HG03175 (cell line): Measurements from ENCODE around the gene CCNL1.
"Not testable (repeated sequence)": the region's sequence is repeated elsewhere in the genome, so short reads cannot be mapped to it uniquely, and the experiment has no call there.

Experiments
- ATAC-seq: cut with Tn5 transposase; IDR thresholded peaks from one replicate; pipeline ENCODE4 v1.9.1; 2021; ENCODE audit warnings: mild to moderate bottlenecking, moderate library complexity; ENCODE audit not compliant: unreplicated experiment

Gene CCNL1

GRCh38 chr3:157159762-157160657, at the start of gene CCNL1:
CCNL1 (minus strand) TSS chr3:157160147; CDS start chr3:157160094, 53 bp downstream.
- ATAC-seq = peak; percentile 83

- ATAC-seq = no peak
Measured at GRCh38 chr3:157204880-157205279, 44.9 kb upstream of the CCNL1 start.

DNA sequence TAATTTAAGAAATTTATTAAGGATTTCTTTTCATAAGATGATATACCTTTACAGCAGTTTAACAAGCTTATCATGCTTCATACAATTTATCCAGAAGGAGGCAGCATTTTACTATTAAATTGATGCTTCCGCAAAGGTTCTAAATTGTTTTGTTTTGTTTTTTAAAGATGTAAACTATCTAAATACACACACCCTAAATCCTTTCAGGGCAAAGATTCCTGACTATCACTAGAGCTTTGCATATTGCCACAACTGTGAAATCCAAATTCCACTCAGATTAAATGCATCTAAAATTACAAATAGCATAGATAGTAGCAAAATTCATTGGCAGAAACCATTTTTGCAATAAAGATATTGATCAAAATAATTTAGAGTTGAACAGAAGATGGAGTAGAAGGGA, 44.5 kb upstream of the CCNL1 start:
- no peak for ATAC-seq

GRCh38 chr3:157201648-157202278, 41.8 kb upstream of the CCNL1 start:
- ATAC-seq = peak; percentile 81

- ATAC-seq = no peak
Measured at GRCh38 chr3:157199841-157200240, 39.9 kb upstream of the CCNL1 start.

- ATAC-seq = no peak
Measured at GRCh38 chr3:157195965-157196364, 36.0 kb upstream of the CCNL1 start.

DNA sequence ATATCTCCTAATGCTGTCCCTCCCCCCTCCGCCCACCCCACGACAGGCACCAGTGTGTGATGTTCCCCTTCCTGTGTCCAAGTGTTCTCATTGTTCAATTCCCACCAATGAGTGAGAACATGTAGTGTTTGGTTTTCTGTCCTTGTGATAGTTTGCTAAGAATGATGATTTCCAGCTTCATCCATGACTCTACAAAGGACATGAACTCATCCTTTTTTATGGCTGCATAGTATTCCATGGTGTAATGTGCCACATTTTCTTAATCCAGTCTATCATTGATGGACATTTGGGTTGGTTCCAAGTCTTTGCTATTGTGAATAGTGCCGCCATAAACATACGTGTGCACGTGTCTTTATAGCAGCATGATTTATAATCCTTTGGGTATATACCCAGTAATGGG, 31.2 kb upstream of the CCNL1 start:
- ATAC-seq = not testable (repeated sequence)

GRCh38 chr3:157190380-157190872, 30.5 kb upstream of the CCNL1 start:
- ATAC-seq = no peak

DNA sequence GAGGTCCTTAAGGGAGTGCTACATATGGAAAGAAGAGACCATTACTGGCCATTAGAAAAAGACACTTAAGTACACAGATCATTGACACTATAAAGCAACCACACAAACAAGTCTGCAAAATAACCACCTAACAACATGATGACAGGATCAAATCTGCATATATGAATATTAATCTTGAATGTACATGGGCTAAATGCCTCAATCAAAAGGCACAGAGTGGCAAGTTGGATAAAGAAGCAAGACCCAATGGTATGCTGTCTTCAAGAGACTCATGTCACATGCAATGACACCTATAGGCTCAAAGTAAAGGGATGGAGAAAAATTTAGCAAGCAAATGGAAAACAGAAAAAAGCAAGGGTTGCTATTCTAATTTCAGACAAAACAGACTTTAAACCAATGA, 28.4 kb upstream of the CCNL1 start:
- ATAC-seq = no peak

GRCh38 chr3:157182879-157183278, 22.9 kb upstream of the CCNL1 start:
- no peak for ATAC-seq

DNA sequence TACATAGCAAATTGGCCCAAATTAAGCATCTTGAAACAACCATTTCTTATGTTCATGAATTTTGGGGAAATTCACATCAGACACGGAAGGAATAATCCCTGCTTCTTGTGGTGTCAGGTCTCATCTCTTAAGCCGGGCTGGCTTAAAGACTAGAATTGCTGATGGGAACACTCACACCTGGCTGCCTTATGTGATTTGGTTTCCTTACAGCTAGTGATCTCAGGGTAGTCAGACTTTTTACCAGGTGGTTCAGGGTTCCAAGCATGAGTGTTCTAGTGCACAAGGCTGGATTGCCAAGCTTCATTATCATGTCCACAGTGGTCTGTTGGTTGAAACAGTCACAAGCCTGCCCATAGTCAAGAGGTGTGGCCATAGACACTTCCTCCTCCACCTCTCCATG, 20.3 kb upstream of the CCNL1 start:
- no peak for ATAC-seq

DNA sequence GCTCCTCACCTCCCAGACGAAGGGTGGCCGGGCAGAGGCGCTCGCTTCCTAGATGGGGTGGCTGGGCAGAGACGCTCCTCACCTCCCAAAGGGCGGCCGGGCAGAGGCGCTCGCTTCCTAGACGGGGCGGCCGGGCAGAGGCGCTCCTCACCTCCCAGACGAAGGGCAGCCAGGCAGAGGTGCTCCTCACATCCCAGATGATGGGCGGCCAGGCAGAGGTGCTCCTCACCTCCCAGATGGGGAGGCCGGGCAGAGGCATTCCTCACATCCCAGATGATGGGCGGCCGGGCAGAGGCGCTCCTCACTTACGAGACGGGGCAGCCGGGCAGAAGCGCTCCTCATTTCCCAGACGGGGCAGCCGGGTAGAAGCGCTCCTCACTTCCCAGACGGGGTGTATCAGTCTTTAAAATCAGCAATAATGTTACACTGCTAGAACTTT, 19.4 kb upstream of the CCNL1 start:
- ATAC-seq = no peak

DNA sequence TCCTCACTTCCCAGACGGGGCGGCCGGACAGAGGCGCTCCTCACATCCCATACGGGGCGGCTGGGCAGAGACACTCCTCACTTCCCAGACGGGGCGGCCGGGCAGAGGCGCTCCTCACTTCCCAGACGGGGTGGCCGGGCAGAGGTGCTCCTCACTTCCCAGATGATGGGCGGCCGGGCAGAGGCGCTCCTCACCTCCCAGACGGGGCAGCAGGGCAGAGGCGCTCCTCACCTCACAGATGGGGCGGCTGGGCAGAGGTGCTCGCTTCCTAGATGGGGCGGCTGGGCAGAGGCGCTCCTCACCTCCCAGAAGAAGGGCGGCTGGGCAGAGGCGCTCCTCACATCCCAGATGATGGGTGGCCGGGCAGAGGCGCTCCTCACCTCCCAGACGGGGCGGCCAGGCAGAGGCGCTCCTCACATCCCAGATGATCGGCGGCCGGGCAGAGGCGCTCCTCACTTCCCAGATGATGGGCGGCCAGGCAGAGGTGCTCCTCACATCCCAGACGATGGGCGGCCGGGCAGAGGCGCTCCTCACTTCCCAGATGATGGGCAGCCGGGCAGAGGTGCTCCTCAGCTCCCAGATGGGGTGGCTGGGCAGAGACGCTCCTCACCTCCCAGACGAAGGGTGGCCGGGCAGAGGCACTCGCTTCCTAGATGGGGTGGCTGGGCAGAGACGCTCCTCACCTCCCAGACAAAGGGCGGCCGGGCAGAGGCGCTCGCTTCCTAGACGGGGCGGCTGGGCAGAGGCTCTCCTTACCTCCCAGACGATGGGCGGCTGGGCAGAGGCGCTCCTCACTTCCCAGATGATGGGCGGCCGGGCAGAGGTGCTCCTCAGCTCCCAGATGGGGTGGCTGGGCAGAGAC, 18.8 kb upstream of the CCNL1 start:
- not testable (repeated sequence) for ATAC-seq

GRCh38 chr3:157177801-157178453, 18.0 kb upstream of the CCNL1 start:
- not testable (repeated sequence) for ATAC-seq

GRCh38 chr3:157176934-157177333, 17.0 kb upstream of the CCNL1 start:
- no peak for ATAC-seq

GRCh38 chr3:157175691-157176507, 16.0 kb upstream of the CCNL1 start:
- ATAC-seq = no peak

DNA sequence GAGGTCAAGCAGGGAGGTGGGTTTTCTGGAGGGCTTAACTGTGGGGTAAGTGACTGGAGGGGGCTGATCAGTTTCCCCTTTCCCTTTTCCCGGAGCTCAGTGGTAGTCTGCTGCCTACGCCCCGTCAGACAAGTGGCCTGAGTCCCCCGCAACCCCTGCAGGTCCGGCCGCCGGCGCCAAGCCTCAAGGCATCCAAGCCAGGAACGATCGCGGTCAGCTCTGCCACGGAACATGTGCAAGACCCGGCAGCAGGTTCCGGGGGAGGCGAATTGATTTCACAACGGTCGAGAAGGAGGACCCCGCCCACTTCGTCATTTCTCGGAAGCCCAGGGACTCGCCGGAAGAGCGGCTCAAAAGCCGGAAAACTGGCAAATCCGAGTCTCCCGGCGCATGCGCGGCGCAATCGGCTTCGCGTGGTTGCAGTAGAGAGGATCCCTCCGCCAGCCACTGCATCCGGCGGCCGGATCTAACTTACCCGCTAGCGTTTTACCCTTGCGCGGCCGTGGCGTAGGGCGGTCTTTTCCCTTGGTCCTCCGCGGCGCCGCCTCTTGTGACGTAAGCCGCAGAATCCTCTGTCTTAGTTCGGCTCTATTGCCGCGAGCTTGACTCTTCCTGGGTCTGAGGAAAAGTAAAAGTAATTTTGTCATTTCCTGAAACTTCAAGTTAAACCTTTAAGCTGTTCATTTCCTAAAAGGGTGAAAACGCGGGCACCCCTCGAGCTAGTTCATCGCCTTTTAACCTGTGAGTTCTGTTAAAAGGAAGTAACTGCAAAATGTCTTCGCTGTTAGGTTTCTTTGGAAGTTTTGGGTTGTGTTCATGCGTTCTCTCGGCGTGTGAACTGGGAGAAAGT, 14.9 kb upstream of the CCNL1 start:
- peak; percentile 91 for ATAC-seq

GRCh38 chr3:157174290-157174648, 14.3 kb upstream of the CCNL1 start:
- ATAC-seq = peak; percentile 3

DNA sequence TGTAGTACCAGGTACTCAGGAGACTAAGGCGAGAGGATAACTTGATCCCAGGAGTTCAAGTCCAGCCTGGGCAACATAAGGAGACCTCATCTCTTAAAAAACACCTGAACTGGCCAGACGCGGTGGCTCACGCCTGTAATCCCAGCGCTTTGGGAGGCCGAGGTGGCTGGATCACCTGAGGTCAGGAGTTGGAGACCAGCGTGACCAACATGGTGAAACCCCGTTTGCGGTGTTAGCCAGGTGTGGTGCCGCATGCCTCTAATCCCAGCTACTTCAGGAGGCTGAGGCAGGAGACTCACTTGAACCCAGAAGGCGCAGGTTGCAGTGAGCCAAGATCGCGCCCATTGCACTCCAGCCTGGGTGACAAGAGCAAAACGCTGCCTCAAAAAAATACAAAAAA, 13.4 kb upstream of the CCNL1 start:
- not testable (repeated sequence) for ATAC-seq
